Thyroid gland (tissue), 4 donors: ENCODE results near the gene PDE3B.

ENCODE experiments used
- POLR2A ChIP-seq, 2 donors: fragments of 450-650 bp; IDR thresholded peaks; one replicate each; pipeline ENCODE4 v1.6.1; 2017; ENCODE audit warnings: antibody characterized with exemption in 2 of 2, mild to moderate bottlenecking in 2 of 2, moderate library complexity in 1 of 2
- TF ChIP-seq, protein P1 (sequence below), 6 experiments: fragments of 200-600 bp in 3 of 6; fragments of 450-650 bp in 3 of 6; sonication (generic) in 3 of 6; IDR thresholded peaks; one replicate each; pipeline ENCODE4 v1.5.1; 2016 to 2019; ENCODE audit warnings: antibody characterized with exemption in 6 of 6, mild to moderate bottlenecking in 2 of 6, inconsistent platforms in 1 of 6, moderate library complexity in 1 of 6

DNA sequence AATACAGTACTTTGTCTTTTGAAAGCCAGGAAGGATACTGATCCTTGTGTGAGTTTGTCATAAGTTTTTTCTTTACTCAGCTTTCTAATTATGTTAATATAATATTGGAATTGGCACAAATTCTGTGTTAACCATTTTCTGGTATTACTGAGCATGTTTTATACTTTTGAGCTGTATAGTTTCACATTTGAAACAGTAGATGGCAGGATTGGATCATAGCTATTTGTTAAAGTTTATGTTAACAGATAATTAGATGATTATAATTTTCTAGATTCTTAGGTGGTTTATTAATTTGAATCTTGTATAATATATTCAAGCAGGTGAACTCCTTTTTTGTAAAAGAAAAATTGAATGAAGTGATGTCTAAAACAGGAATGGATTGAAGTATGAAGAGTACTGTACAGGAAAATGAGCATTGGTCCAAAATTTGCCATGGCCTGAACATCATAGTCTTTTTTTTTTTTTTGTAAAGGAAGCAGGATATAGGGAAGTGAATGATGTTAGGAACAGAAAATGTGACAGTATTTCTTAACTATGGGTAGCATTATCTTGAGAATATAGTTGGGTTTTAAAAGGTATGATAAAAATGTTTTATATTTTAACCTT is 146.4 kb downstream of the PDE3B start:
- TF ChIP-seq, protein P1, sequence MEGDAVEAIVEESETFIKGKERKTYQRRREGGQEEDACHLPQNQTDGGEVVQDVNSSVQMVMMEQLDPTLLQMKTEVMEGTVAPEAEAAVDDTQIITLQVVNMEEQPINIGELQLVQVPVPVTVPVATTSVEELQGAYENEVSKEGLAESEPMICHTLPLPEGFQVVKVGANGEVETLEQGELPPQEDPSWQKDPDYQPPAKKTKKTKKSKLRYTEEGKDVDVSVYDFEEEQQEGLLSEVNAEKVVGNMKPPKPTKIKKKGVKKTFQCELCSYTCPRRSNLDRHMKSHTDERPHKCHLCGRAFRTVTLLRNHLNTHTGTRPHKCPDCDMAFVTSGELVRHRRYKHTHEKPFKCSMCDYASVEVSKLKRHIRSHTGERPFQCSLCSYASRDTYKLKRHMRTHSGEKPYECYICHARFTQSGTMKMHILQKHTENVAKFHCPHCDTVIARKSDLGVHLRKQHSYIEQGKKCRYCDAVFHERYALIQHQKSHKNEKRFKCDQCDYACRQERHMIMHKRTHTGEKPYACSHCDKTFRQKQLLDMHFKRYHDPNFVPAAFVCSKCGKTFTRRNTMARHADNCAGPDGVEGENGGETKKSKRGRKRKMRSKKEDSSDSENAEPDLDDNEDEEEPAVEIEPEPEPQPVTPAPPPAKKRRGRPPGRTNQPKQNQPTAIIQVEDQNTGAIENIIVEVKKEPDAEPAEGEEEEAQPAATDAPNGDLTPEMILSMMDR (IDR thresholded peaks at IDR 0.05) = peak in 3 of 6 experiments; percentile 11 to 40 (median 30)
- no peak for TF ChIP-seq POLR2A (IDR thresholded peaks at IDR 0.05)
